AG09319 (cell line): Measurements from ENCODE around the gene THSD4.

Experiments
- DNase-seq: peaks from one replicate; pipeline ENCODE4 v3.0.0-alpha.2; 2010; ENCODE audit warnings: low read depth; ENCODE audit errors: extremely low read depth
- TF ChIP-seq, protein P1 (sequence below): IDR thresholded peaks from 2 replicates; pipeline ENCODE4 v1.5.1; 2011; ENCODE audit warnings: low read depth, mild to moderate bottlenecking, inconsistent platforms, low read length, moderate library complexity

THSD4 gene

DNA sequence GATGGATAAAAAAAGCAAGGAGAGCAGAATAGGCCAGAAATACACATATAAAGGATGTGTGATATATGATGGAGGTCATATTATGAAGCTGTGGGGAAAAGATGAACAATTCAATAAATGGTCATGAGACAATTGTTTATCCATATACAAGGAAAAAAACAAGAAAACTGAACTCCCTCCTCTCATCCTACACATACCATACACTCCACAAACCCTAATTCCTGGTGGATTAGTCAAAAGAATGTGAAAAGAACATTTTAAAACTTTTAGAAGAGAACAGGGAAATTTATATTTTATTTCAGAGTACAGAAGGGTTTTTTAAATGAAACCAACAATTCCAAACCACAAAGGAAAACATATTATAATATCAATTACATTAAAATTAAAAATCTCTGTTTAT is 660.6 kb downstream of the THSD4 start:
- TF ChIP-seq, protein P1, sequence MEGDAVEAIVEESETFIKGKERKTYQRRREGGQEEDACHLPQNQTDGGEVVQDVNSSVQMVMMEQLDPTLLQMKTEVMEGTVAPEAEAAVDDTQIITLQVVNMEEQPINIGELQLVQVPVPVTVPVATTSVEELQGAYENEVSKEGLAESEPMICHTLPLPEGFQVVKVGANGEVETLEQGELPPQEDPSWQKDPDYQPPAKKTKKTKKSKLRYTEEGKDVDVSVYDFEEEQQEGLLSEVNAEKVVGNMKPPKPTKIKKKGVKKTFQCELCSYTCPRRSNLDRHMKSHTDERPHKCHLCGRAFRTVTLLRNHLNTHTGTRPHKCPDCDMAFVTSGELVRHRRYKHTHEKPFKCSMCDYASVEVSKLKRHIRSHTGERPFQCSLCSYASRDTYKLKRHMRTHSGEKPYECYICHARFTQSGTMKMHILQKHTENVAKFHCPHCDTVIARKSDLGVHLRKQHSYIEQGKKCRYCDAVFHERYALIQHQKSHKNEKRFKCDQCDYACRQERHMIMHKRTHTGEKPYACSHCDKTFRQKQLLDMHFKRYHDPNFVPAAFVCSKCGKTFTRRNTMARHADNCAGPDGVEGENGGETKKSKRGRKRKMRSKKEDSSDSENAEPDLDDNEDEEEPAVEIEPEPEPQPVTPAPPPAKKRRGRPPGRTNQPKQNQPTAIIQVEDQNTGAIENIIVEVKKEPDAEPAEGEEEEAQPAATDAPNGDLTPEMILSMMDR: no peak

DNA sequence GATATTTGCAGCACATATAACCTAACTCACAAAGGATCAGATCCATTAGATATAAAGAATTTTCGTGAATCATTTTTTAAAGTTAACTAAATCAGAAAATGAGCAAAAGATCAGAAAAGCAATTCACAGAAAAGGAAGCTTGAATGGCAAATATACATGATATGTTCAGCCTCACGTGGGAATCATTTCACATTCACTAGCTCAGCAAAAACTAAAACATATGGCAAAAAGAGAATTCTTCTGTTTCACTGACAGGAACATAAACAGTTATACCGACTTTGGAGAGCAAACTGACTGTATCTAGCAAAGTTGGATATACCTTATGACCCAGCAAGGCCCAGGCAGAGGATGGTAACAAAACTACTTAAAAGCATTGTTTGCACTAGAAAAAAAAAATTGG is 661.0 kb downstream of the THSD4 start:
- TF ChIP-seq, protein P1: no peak
- no peak for DNase-seq

More for the DNA sequence above, 660.6 kb downstream of the THSD4 start:
- no peak for DNase-seq

DNA sequence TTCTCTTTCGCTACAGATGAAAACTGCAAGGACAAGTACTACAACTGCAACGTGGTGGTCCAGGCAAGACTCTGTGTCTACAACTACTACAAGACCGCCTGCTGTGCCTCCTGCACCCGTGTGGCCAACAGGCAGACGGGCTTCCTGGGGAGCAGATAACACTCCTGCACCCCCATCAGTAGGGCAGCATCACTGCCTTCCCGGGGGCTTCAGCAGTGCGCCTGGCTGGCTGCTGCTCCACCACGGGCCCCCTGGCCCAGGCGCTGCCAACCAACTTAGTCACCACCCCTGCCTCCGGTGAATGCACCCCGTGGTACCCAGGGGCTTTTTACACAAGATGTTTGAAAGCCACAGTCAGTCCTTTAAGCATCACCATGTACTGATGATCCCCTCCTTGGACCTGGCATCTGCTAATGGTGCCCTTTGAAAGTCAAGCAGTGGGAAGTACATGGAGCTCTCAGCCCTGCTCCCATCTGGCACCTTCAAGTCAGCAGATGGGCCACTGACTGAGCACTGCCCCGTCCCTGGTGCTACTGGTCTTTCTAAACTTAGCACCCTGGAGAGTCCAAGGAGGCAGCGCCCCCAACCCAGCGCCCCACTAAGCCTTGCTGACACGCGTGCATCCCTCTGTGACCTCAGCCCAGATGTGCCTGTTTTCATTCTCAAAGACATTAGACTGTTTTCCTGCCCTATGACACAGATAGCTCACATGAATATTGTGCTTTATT is 662.1 kb downstream of the THSD4 start:
- no peak for DNase-seq
- TF ChIP-seq, protein P1: no peak

DNA sequence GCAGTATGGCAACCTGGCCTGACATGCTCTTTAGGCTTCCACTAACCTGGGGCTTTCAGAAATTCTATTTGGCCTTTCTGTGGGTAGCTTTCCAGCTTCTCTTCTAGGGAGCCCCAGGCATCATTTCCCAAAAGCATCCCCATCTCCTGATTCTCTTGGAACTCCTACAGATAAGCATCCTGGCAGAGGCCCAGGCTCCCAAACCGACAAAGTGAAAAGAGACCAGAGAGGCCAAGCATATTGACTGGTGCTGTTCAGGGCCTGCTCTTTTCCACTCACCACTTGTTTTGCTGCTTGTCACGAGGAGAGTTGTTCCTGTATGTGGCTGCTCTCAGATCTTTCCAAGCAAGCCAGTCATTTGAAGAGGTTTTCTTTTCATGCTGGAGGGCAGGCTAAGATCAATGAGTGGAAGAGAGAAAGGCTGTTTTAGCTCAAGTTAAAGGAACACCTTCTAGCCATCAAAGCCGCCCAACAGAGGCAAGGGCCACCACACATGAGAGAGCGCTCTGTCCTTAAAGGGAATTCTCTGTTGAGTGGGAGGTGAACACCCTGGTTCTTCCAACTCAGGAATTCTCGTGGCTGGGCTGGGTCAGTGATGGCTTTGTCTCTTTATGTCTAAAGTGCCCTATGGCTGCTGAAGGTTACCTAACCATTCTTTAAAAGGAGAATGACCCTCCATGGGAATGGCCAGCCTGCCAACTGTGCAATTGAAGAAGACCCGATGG is 664.0 kb downstream of the THSD4 start:
- TF ChIP-seq, protein P1: no peak
- DNase-seq: no peak

DNA sequence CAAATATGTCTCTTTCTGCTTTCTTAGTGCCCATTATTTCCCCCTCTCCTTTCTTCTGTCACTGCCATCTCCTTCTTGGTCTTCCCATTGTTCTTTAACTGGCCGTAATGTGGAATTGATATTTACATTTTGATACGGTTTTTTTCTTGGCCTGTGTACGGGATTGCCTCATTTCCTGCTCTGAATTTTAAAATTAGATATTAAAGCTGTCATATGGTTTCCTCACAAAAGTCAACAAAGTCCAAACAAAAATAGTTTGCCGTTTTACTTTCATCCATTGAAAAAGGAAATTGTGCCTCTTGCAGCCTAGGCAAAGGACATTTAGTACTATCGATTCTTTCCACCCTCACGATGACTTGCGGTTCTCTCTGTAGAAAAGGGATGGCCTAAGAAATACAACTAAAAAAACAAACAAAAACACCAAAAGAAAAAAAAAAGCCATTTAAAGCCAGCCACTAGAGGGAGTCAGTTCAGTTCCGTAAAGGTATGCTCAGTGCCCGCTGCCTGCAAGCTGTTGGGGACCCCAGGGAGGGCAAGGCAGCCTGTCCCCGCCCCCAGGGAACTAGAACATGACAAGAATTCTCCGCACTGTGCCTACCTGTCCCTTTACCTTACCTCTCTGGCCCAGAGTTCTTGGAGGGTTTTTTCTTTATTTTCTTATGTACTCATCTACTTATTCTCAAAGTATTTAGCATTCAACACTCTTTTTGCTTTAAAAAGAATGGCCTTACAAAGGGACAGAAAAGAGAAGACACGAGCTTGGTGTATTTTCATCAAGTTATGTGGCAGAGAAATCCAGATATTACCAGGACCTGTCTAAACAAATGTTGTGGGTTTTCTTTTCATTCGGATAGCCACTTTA is 665.1 kb downstream of the THSD4 start:
- TF ChIP-seq, protein P1: peak; percentile 75
- DNase-seq: peak; percentile 32

DNA sequence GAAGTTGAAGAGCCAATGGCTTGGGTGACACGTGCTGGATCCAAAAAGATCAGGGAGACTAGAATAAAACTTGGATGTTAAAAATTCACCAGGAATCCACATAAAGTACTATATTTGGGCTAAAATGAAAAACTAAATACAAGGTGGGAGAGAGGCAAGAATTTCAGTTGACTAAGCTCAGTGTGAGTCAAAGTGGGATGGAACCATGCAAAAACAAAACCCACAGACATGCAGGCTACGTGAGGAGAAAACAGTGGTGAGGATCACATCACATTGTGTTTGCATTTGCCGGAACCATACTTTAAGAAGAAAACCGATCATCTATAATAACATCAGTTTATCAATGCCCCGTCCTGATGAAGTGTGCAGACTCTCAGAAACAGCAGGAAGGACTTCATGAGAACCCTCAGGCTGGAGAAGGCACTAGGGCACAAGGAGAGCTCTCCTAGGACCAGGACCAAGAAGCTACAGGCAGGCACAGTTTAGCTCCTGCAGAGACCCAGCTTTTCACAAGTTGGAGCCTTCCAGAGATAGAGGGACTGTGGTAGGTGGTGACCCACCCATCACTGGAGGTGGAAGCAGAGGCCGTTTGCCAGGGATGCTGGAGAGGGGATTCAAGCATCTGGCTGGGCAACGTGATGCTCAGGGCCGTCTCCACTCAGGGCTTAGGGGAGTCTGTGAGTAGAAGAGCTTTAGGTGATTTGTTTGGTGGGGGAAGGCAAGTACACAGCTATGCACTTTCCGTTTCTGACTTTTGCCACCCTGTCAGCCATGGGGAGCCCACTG is 666.1 kb downstream of the THSD4 start:
- DNase-seq: no peak
- TF ChIP-seq, protein P1: no peak
